HuH-7.5 (cell line): ENCODE measurements around the gene OR4D6.
"Not testable (repeated sequence)": the region's sequence is repeated elsewhere in the genome, so short reads cannot be mapped to it uniquely, and the experiment has no call there.

ENCODE experiments used
- DNase-seq: peaks from one replicate; pipeline ENCODE4 v3.0.0; 2011; ENCODE audit warnings: low spot score

Gene OR4D6

GRCh38 chr11:59456661-59457060 lies at the start of gene OR4D6:
Gene OR4D6 (plus strand): TSS chr11:59456961. CDS start chr11:59456961, 0 bp downstream.
- no peak for DNase-seq

- DNase-seq = no peak
These were observed 43.1 kb upstream of the OR4D6 start for GRCh38 chr11:59413646-59414045.

GRCh38 chr11:59415111-59415510 lies 41.6 kb upstream of the OR4D6 start:
- DNase-seq = no peak

- no peak for DNase-seq
These were observed 40.1 kb upstream of the OR4D6 start for GRCh38 chr11:59416613-59417012.

GRCh38 chr11:59417023-59417422 lies 39.7 kb upstream of the OR4D6 start:
- DNase-seq = no peak

GRCh38 chr11:59418156-59418555 lies 38.6 kb upstream of the OR4D6 start:
- DNase-seq = no peak

- no peak for DNase-seq
These were observed 32.9 kb upstream of the OR4D6 start for GRCh38 chr11:59423835-59424234.

GRCh38 chr11:59425131-59425530 lies 31.6 kb upstream of the OR4D6 start:
- no peak for DNase-seq

GRCh38 chr11:59426361-59427067 lies 30.2 kb upstream of the OR4D6 start, which contains the start of gene OR5A2:
Gene OR5A2 (minus strand): TSS chr11:59426413. CDS start chr11:59422953, 3,460 bp downstream.
- DNase-seq = no peak

GRCh38 chr11:59427068-59427382 lies 29.7 kb upstream of the OR4D6 start:
- DNase-seq = no peak

- peak; percentile 31 for DNase-seq
These were observed 26.7 kb upstream of the OR4D6 start for GRCh38 chr11:59429924-59430516.

- no peak for DNase-seq
These were observed 20.6 kb upstream of the OR4D6 start, which contains the start of gene OR5A1 for GRCh38 chr11:59436169-59436568. Gene OR5A1 (plus strand): TSS chr11:59436469. CDS start chr11:59443169, 6,700 bp downstream.

GRCh38 chr11:59437770-59438169 lies 19.0 kb upstream of the OR4D6 start:
- no peak for DNase-seq

GRCh38 chr11:59445624-59446023 lies 11.1 kb upstream of the OR4D6 start:
- not testable (repeated sequence) for DNase-seq

- no peak for DNase-seq
These were observed 8.3 kb upstream of the OR4D6 start for GRCh38 chr11:59448484-59448883.

- no peak for DNase-seq
These were observed 3.2 kb downstream of the OR4D6 start for GRCh38 chr11:59459916-59460315.

GRCh38 chr11:59463190-59463641 lies 6.5 kb downstream of the OR4D6 start:
- DNase-seq = no peak

- DNase-seq = no peak
These were observed 16.3 kb downstream of the OR4D6 start, which contains the start of gene OR4D10 for GRCh38 chr11:59473015-59473414. Gene OR4D10 (plus strand): TSS chr11:59473315. CDS start chr11:59477430, 4,115 bp downstream.

- DNase-seq = no peak
These were observed 18.4 kb downstream of the OR4D6 start for GRCh38 chr11:59475176-59475575.

GRCh38 chr11:59479906-59480305 lies 23.1 kb downstream of the OR4D6 start:
- no peak for DNase-seq

- no peak for DNase-seq
These were observed 23.6 kb downstream of the OR4D6 start for GRCh38 chr11:59480359-59480758.

GRCh38 chr11:59501931-59502330 lies 45.2 kb downstream of the OR4D6 start:
- DNase-seq = no peak

- DNase-seq = no peak
These were observed 46.5 kb downstream of the OR4D6 start, which contains the start of gene OR4D11 for GRCh38 chr11:59503276-59503675. Gene OR4D11 (plus strand): TSS chr11:59503576. CDS start chr11:59503576, 0 bp downstream.
